ENCODE measurements around the gene DKKL1.

Gene DKKL1

DNA sequence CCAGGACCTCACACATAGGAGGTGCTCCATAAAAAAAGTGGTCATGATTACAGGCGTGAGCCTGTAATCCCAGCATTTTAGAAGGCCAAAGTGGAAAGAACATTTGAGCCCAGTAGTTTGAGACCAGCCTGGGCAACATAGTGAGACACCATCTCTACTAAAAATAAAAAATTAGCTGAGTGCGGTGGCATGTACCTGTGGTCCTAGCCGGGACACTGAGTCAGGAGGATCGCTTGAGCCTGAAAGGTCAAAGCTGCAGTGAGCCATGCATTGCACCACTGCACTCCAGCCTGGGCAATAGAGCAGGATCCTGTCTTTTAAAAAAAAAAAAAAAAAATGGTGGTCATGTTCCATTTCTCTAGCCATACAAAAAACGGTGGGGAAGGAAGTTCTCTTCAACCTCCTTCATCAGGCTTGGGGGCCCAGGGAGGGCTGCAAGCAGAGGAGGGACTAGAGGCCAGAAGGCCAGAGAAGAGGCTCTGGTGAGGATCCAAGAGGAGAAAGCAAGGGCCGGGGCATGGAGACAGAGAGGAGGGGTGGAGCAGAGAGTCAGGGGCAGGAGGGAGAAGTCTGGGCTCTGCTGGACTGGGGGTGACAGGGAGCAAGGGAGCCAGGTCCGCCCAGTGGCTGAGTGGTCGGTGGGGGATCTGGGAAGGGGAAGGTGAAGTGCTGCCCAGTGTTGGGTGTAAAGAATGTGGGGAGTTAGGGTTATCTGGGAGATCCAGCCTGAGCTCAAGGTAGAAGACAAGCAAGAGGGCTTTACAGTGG, 33.2 kb downstream of the DKKL1 start:
- no peak for DNase-seq (ENCODE audit: low read depth in 2 of 2)

DNA sequence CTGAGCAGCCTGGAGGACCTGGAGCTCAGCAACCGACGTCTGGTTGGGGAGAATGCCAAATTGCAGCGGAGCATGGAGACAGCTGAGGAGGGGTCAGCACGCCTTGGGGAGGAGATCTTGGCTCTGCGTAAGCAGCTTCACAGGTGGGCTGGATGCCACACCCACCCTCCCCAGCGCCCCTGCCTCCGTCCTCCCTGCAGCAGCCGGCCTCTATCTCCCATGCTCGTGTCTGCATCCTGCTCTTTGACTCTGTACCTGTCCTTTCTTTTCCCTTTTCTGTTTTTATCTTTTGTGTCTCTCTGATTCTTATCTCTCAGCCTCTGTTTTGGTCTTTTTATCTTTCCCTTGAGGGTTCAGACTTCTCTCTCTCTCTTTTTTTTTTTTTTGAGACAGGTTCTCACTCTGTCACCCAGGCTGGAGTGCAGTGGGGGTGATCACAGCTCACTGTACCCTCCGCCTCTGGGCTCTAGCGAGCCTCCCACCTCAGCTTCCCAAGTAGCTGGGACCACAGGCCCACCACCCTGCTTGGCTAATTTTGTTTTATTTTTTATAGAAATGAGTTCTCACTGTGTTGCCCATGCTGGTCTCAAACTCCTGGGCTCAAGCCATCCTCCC, 34.4 kb downstream of the DKKL1 start:
- no peak for DNase-seq (ENCODE audit: low read depth in 2 of 2)

DNA sequence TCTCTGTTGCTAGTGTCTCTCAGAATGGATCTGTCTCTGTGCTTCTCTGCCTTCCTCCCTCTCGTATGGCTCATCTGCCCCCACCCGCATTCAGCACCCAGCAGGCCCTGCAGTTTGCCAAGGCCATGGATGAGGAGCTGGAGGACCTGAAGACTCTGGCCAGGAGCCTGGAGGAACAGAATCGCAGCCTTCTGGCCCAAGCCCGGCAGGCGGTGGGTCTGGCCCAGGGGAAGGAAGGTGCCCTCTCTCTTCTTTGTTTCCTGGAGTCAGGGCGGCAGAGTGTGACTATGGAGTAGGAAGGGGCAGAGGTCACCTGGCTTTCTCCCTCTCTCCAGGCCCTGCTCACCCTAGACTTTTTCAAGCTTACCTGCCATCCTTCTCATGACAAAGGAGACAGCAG, 35.3 kb downstream of the DKKL1 start:
- DNase-seq (ENCODE audit: low read depth in 2 of 2), result no peak

GRCh38 chr19:49400029-49400428, 36.4 kb downstream of the DKKL1 start:
- DNase-seq (ENCODE audit: low read depth in 2 of 2), result no peak

DNA sequence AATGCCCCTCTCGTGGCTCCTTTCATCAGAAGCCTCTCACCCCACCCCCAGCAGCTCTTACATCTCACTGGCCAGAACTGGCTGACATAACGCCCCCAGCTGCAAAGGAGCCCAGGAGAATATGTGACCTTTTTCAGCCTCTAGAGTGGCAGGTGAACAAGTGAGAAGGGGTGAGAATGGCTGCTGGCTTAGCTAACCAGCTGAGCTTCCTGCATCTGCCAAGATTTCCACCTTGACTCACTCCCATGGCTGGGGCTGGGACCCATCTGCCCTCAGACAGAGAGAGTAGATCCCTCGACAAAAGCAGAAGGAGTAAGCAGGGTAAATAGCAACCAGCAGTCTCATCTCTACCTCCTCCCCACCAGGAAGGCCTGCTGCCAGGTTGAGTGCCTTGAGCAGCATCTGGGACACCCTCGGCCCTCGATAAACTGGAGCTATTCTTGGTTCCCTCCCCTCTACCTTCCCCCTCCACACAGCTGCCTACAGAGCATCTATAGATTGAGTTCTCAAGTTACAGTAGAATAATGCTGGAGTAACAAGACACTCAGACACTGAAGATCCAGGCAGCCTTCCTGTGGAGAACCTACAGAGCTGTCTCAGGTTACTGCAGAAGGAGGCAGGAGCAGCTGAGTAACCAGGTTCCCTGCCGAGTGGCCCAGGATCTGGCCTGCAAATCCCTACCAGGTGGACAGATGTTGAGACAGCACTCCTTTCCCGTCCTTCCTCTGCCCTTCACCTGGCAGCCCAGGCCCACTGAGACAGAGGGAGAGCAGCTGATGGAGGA, 39.9 kb downstream of the DKKL1 start:
- DNase-seq (ENCODE audit: low read depth in 2 of 2), result no peak

DNA sequence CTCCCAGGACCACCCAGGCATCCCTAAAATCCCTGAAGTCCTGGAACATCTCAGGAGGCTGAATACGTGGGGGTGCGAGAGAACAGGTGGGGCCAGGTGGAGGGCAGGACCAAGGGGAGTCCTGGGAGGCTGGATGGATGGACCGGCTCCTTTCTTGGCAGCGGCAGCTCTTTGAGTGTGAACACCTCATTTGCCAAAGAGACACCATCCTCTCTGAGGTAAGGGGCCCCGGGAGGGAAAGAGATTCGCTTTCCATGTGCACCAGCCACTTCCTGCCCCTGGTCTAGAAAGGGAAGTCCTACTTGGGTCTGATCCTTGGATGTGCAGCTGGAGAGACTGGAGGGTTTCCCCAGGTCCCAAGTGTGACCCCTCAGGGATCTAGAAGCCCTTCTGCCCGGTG, 43.4 kb downstream of the DKKL1 start:
- DNase-seq (ENCODE audit: low read depth in 2 of 2), result no peak

DNA sequence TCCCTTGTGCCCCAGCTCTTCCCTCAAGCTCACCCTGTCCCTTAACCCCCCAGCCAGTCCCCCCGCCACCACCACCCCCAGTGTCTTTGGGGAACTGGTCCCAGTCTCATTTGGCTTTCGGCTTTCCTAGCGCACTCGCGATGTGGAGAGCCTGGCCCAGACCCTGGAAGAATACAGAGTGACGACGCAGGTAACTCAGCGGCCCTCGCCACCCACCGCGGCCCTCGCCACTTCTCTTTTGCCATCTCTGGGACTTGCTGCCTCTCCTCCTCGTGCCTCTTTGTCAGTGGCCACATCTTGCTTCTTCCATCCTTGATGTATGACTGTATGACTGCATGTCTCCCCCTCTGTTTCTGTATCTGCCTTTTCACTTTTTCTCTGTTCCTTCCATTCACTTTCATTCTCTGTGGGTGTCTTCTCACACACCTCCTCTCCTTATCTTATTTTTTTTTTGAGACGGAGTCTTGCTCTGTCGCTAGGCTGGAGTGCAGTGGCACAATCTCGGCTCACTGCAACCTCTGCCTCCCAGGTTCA, 43.9 kb downstream of the DKKL1 start:
- no peak for DNase-seq (ENCODE audit: low read depth in 2 of 2)

GRCh38 chr19:49408816-49409440, 45.3 kb downstream of the DKKL1 start:
- no peak for DNase-seq (ENCODE audit: low read depth in 2 of 2)

GRCh38 chr19:49409441-49410029, 45.9 kb downstream of the DKKL1 start:
- no peak for DNase-seq (ENCODE audit: low read depth in 2 of 2)

DNA sequence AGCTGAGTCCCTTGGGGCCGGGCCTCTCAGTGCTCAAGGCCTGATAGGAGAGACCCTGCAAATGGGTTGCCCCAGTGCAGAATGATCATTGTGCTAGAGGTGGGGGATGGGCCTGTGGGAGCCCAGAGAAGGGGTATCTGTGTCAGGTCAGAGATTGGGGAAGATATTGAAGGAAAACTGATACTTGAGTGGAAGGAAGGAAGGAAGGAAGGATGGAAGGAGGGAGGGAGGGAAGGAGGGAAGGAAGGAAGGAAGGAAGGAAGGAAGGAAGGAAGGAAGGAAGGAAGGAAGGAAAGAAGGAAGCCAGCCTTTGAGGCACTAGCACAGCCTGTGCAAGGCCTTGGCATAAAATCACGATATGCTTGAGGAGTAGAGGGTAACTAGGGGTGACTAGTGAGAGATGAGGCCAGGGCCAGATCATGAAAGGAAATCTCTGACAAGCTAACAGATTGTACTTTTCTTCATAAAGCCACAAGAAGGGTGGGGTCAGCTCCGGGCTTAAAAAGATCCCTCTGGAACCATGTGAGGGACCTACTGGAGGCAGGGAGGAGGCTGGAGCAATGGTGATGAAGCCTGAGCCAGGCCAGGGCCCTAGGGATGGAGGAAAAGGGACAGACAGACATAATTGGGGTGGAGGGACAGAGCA, 48.1 kb downstream of the DKKL1 start:
- DNase-seq (ENCODE audit: low read depth in 2 of 2), result no peak

- DNase-seq (ENCODE audit: low read depth in 2 of 2), result no peak
Measured at GRCh38 chr19:49413348-49413747, 49.7 kb downstream of the DKKL1 start.

DNA sequence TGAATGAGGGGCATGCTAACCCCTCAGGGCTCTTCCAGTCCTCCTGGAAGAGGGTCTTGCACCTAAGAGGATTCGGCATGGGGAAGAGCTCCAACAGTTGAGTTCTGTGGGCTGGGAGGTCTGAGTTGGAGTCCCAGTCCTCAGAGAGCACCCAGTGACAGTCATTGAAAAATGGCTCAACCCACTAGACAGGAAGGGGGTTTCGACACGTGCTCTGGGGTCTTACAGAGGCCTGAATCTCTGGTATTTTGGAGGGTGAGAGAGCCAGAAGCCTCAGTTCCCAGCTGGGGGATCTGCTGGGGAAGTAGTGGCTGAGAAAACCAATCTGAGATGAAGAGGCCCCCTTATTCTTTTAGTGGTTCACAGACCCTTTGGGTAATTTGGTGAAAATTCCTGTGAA, 50.6 kb downstream of the DKKL1 start:
- no peak for DNase-seq (ENCODE audit: low read depth in 2 of 2)

GRCh38 chr19:49415102-49415809, 51.6 kb downstream of the DKKL1 start:
- no peak for DNase-seq (ENCODE audit: low read depth in 2 of 2)

DNA sequence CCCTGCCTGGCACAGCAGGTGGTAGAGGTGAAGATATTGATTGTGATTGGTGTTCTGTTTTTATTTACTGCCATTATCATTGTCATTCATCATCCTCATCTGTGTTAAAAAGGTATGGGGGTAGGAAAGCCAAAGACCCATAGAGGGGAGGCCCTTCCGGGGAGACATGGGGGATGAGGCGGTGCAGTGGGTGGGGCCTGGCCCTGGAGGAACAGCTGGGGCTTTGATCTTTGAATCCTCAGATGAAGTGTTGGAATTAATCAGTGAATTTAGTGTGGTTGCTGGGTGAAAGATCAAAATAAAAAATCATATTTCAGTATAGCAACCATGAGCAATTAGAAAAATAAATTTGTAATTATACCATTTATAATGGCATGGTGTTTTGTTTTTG, 52.1 kb downstream of the DKKL1 start:
- DNase-seq (ENCODE audit: low read depth in 2 of 2), result no peak

- no peak for DNase-seq (ENCODE audit: low read depth in 2 of 2)
Measured at GRCh38 chr19:49417088-49417487, 53.4 kb downstream of the DKKL1 start.

DNA sequence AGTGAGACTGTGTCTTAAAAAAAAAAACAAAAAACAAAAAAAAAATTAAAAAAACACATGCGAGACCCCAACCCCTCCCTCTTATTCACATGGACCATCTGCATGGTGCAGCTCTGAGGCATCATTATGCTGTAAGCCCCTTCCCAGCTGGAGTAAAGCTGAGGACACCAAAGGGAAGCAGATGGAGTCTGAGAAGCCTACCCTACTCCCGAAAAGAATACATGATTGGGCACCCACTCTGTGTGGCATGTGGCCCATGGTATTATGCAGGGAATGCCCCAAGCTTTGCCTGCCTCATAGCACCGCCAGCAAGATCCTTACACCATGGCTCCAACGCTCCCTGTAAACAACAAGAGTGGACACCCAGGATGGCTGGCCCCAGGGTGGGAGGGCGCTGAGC, 54.8 kb downstream of the DKKL1 start:
- DNase-seq (ENCODE audit: low read depth in 2 of 2), result no peak

GRCh38 chr19:49419173-49419572, 55.5 kb downstream of the DKKL1 start:
- DNase-seq (ENCODE audit: low read depth in 2 of 2), result no peak

DNA sequence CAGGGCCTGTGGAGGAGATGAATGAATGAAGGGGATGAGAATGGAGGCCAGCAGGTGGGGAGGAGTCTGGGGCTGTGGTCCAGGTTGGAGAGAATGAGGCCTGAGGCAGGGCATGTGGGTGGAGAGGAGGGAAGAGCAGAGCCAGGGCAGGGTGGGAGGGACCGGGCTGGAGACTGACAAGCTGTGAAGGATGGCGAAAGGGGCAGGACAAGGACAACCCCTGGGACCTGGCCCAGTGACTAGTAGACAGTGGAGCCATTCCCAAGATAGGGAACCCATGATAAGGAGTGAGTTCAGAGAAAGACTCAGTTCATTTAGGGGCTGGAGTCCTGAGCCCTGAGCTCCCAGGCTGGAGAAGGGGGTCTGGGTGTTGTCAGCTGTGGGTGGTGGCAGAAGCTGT, 56.5 kb downstream of the DKKL1 start:
- DNase-seq (ENCODE audit: low read depth in 2 of 2), result no peak

- DNase-seq (ENCODE audit: low read depth in 2 of 2), result peak in 1 of 2 donors; percentile 23
Measured at GRCh38 chr19:49421039-49421877, 57.6 kb downstream of the DKKL1 start.

GRCh38 chr19:49421878-49422202, 58.2 kb downstream of the DKKL1 start:
- DNase-seq (ENCODE audit: low read depth in 2 of 2), result no peak
